NCI-H748 treated with DMSO at 0.1 percent for 48 hours (cell line): ENCODE data around the gene MMP24OS.

ENCODE experiments used
- DNase-seq: peaks from one replicate; lab custom pipeline; 2025; lab: John Stamatoyannopoulos, UW

The MMP24OS gene

DNA sequence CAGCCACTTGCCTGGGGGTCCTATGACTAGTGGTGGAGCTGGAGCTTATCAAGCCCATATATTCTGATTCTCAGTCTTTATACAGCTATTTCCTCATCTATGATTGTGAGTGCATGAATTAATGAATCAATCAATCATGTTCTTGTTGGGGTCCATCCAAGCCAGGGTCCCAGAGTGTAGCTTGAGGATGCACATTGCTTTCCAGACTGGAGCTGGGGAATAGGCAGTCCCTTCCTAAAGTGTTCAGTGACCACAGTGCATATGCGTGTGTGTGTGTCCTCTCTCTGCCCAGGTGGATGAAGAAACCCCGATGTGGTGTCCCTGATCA is 26.3 kb downstream of the MMP24OS start:
- DNase-seq: no peak

GRCh38 chr20:35248641-35249475 is 29.1 kb downstream of the MMP24OS start:
- no peak for DNase-seq

GRCh38 chr20:35246723-35247122 is 31.2 kb downstream of the MMP24OS start:
- no peak for DNase-seq

- DNase-seq: no peak
These were observed 33.9 kb downstream of the MMP24OS start for GRCh38 chr20:35243986-35244385.

GRCh38 chr20:35243317-35243716 is 34.6 kb downstream of the MMP24OS start:
- no peak for DNase-seq

DNA sequence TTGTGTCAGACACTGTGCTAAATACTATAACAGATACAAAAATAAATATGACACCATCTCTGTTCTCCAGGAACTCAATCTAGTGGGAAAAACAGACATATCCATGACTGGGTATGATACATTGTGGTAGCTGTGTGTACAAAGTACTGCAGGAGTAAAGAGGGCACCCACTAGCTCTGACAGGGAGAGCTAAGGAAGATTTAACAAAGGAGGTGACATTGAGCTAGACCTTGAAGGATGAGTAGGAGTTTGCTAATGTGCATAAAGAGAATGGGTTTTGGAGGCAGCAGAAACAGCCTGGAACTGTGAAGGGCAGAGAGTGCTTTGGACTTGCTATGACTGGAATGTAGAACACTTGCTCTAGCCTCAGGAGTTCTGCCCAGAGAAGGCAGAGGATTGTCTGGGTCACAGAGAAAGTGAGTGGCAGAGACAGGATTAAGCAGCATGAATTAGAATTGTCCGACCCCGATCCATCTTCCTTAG is 37.1 kb downstream of the MMP24OS start:
- DNase-seq: no peak

DNA sequence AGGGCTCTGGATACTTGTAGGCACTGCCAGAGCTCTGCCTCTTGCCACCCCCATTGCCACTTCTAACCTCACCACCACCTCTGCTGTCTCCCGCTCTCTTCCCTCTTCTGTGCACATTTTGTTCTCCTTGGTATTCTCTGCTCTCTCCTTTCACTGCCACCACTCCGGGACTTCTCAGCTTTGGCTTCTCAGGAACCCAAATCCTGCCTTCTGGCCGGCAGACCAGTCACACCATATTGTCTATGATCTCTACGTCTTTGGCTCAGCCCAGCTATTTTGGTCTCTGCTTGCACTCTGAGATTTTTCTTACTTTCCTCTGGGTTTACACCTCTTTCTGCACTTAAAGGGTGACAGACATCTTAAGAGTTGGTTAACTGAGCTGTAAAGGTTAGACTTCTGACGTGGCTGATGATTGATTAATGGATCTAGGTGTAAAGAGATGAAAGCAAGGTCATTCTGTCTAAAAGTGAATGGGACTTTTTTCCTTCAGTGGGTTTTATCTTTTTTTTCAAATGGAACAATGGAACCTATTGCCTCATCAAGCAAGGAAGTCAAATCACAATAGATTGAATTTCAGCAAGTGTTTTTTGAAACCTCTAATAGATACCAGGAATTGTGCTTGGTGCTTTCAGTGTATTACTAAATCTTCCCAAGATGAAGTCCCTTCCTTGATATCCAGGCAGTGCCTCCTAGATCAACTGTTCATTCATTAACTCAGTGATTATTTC is 37.7 kb downstream of the MMP24OS start:
- DNase-seq: no peak

DNA sequence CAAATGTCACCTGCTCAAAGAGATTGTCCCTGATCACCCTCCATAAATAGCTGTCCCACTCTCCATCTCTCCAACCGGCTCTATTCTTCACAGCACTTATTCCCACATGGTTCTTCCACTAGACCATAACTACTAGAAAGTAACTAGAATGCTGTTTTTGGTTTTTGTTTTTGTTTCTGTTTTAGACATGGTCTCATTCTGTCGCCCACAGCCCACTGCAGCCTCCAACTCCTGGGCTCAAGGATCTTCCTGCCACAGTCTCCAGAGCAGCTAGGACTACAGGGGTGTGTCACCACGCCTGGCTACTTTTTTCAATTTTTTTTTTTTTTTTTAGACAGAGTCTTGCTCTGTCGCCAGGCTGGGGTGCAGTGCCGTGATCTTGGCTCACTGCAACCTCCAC is 39.2 kb downstream of the MMP24OS start:
- no peak for DNase-seq

GRCh38 chr20:35238170-35238569 is 39.8 kb downstream of the MMP24OS start:
- no peak for DNase-seq

DNA sequence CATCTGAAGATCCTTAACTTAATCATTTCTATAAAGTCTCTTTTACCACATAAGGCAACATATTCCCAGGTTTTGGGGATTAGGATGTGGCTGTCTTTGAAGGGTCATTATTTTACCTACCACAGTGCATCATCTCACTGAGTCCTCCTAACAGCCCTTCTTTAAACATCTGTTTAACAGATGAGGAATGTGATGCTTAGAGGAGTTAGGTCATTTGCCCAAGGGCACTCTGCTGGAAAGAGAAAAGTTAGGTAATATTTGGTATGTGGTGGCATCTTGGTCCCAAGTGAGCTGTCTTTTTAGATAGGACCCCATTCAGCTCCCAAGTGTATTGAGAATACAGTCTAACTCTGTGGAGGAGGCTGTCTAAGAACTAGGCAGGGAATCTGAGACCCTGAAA is 40.4 kb downstream of the MMP24OS start:
- DNase-seq: no peak

DNA sequence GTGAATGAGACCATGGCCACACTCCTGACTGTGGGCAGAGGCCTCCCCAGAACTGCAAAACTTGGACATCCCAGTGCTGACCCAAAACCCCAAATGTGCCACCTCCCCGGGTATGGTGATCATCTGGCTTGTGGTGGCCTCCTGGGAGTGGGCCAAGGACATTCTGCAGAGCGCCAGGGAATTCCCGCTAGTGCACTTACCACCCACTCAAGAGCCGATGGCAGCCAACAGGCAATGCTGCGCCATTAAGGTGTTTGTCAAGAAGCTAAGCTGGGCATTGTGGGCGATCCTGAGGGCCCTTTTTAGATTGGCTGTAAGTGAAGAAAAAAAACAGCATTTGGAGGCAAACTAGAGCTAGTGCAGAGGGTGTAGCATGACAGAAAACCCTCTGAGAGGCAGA is 42.0 kb downstream of the MMP24OS start:
- no peak for DNase-seq

DNA sequence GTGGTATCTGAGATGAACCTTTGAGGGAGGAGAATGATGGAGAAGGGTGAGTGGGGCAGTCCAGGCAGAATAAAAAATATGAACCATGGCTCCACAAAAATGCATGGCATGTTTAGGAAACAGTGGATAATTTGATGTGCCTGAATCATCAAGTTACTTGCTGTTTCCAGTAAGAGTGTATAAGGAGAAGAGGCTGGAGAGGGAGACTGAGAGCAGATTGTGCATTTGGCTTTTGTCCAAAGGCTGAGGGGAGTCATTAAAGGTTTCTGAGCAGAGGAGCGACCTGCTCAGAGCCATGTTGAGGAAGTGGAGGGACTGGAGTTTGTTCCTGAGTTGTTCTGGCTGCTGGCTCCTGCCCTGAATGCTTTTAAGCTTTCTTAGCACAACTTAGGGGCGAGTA is 45.3 kb downstream of the MMP24OS start:
- DNase-seq: no peak

- DNase-seq: peak; percentile 10
These were observed 50.8 kb downstream of the MMP24OS start for GRCh38 chr20:35226884-35227681.
